ENCODE measurements around the gene CMTM5.

The CMTM5 gene

DNA sequence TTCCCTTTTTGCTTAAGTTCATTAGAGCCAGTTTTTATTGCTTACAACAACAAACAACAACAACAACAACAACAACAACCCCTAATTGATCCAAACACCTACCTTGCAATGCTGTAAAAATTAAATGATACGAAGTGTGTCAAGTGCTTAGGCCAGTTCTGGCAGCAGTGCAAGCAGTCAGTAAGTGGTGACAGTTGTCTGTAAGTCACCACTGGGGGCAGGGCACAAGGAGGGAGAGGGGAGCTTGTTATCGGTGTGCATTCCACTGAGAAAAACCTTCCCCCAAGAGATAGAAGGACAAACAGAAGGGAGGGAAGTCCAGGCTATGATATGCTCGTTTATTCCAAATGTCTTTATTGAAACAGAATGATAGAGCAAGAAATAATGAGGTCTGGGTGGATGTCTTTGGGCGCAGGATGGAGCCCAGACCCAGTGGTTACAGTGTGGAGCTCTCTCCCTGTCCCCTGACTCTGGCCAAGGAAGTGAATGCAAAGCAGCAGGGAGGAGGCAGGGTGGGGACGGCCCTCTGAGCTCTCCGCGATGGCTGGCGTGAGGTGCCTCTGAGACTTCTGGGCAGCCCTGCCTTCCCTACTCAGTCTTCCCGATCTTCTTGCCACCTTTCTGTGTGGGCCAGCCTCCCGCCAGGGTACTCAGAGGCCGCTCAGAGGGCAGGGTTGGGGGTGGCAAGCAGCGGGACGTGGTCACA lies 30.7 kb upstream of the CMTM5 start:
- H3K4me3 ChIP-seq (ENCODE audit: low read depth, low read length) = no peak overlapping the region
- no peak for DNase-seq (ENCODE audit: low read depth)
- TF ChIP-seq, protein P1, sequence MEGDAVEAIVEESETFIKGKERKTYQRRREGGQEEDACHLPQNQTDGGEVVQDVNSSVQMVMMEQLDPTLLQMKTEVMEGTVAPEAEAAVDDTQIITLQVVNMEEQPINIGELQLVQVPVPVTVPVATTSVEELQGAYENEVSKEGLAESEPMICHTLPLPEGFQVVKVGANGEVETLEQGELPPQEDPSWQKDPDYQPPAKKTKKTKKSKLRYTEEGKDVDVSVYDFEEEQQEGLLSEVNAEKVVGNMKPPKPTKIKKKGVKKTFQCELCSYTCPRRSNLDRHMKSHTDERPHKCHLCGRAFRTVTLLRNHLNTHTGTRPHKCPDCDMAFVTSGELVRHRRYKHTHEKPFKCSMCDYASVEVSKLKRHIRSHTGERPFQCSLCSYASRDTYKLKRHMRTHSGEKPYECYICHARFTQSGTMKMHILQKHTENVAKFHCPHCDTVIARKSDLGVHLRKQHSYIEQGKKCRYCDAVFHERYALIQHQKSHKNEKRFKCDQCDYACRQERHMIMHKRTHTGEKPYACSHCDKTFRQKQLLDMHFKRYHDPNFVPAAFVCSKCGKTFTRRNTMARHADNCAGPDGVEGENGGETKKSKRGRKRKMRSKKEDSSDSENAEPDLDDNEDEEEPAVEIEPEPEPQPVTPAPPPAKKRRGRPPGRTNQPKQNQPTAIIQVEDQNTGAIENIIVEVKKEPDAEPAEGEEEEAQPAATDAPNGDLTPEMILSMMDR (IDR thresholded peaks at IDR 0.05; ENCODE audit: low read depth, low read length, missing control alignments) = peak; percentile 28

DNA sequence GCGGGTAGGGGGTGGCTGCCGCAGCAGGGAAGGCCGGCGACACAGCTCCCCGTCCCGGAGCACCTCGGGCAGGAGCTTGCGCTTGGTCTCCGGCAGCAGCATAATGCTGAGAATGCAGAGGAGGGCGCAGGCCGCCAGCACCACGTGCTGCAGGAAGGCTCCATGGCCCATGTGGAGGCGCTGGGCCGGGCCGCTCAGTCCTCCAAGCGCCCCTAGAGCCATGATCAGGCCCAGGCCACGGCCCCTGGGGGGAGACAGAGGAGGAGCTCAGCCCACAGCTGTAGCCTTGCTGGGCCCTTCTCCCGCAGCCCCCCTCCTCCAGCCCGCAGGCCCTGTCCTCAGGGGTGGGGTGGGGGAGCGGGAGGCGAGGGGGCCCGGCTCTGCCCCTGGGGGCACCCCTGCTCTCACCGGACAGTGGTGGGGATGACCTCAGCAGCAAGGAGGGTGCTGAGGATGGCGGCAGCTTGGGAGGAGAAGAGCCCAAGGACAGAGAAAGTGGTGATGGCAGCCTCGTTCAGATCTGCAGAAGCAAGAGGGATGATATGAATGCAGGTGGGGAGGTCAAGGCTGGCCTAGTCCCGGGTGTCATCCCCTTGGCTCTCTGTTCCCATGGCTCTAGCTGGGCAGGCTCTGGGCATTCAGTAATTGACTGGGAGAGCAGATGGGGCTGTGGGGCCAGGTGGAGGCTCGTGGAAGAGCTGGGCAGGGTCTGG lies 30.0 kb upstream of the CMTM5 start:
- no peak overlapping the region for H3K4me3 ChIP-seq (ENCODE audit: low read depth, low read length)
- DNase-seq (ENCODE audit: low read depth) = no peak
- TF ChIP-seq, protein P1 (IDR thresholded peaks at IDR 0.05; ENCODE audit: low read depth, low read length, missing control alignments) = no peak

DNA sequence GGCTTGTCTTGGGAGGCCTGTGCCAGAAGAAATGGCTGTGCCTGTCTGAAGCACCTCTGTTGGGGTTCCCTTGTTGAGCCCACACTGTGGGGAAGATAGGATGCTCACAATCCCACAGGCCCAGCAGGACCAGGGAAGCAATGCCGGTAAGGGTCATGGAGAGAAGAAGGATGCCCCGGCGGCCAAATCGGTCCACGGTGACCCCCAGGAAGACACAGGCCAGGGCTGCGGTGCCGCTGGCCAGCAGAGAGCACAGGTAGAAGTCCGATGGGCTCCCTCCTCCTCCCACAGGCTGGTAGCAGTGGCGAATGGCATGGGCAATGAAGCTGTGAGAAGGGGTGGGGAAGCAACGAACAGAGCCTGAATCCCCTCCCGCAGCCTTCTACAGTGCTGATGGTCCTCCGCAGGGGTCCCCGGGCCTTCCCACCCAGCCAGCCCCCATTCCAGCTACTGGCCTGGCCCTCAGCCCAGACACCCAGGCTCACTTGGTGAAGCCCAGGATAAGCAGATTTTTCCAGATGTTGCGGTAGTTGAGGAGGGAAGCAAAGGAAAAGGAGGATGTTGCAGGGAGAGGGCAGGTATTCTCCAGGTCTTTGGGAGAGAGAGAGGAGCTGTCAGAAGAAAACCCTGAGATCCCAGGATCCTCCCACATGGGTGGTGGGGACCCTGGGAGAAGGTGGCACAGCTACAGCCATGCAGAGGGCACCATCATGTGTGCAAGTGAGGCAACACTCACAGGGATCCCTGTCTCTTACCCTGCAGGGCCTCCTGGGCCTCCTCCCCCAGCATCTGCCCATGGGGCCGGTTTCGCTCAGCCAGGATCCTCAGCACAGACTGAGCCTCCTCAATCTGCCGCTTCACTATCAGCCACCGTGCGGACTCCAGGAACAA lies 29.2 kb upstream of the CMTM5 start:
- TF ChIP-seq, protein P1 (IDR thresholded peaks at IDR 0.05; ENCODE audit: low read depth, low read length, missing control alignments) = no peak
- no peak for DNase-seq (ENCODE audit: low read depth)
- no peak overlapping the region for H3K4me3 ChIP-seq (ENCODE audit: low read depth, low read length)

DNA sequence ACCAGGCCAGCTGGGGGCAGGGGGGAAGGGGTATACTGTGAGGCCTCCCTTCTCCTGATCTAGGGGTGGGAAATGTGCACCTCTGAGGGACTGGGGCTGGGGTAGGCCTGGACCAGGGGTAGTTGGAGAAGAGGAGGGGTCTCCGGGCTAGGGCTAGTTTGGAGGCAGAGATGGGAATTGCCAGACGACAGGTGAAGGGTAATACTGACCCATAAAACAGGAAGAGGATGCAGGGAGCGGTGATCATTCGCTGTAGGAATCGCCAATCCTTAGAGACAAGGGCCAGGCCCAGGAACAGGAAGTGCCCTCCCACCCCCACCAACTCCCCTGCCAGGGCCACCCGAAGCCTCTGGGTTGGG lies 28.6 kb upstream of the CMTM5 start:
- no peak overlapping the region for H3K4me3 ChIP-seq (ENCODE audit: low read depth, low read length)
- no peak for DNase-seq (ENCODE audit: low read depth)
- TF ChIP-seq, protein P1 (IDR thresholded peaks at IDR 0.05; ENCODE audit: low read depth, low read length, missing control alignments) = no peak

DNA sequence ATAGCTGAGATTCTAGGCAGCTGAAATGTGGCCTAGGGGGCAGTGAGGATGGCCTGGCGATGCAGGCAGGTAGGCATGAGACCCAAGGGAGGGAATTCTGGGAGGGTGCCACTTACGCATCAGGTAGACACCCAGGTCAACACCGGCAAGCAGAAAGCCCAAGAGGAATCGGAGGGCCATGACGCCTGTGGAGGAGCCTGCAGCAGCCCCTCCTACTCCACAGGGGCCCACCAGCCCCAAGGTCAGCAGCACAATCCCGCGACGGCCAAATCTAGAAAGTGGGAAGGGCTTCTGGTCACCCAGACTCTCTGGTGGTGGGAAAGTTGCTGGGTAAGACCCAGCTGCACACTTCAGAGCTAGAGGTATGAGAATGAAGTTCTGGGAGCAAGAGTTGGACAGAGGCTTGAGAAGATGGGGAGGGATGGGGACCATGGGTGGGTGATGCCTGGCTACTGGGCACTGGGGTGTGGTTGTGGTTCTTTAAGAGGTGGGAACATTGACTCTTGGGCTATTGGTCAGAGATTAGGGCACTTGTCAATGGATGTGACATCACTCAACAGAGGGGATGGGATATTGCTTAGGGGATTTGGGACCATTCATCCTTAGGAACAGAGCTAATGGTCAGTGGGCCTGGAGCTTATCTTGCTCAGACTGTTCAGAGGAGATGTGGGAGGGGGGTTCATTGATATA lies 27.5 kb upstream of the CMTM5 start:
- TF ChIP-seq, protein P1 (IDR thresholded peaks at IDR 0.05; ENCODE audit: low read depth, low read length, missing control alignments) = no peak
- no peak overlapping the region for H3K4me3 ChIP-seq (ENCODE audit: low read depth, low read length)
- DNase-seq (ENCODE audit: low read depth) = no peak

DNA sequence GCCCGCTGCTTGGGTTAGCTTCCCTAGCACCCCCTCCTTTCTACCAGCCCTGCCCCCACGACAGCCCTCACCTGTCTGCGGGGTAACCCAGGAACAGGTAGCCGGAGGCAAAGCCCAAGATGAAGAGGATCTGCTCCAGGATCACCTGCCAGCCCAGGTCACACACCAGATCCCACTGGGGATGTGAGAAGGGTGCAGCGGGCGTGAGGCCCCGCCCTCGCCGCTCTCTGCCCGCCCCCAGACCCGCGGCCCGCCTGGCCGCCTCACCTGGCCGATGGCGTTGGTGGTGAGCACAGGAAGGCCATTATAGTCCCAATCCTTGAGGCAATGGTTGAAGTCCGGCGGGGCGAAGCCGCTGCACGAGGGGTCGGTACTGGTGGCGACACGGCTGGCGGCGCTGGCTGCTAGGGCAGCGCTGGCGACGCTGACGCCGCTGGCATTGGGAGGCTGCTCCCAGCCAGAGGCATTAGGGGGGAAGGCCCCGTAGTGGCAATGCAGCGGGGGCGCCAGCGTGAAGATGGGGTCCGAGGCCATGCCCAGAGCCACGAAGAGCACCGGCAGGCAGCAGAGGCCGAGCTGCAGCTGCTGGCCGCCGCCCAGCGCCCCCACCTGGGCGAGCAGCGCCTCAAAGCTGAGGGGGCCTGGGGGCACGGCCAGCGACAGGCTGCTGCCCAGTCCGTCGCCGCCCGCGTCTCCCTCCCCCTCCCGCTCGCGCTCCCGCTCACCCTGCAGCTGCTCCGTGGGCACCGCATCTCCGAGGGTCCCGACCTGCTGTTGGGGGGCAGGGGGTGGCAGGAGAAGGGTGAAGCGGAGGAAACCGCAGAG lies 25.0 kb upstream of the CMTM5 start:
- TF ChIP-seq, protein P1 (IDR thresholded peaks at IDR 0.05; ENCODE audit: low read depth, low read length, missing control alignments) = no peak
- no peak for DNase-seq (ENCODE audit: low read depth)
- H3K4me3 ChIP-seq (ENCODE audit: low read depth, low read length) = no peak overlapping the region
